RKO (cell line): ENCODE measurements around the gene ADAM30.

Source experiments
- DNase-seq: peaks from one replicate; pipeline ENCODE4 v3.0.0-alpha.2; 2016; ENCODE audit warnings: low spot score

ADAM30 gene

DNA sequence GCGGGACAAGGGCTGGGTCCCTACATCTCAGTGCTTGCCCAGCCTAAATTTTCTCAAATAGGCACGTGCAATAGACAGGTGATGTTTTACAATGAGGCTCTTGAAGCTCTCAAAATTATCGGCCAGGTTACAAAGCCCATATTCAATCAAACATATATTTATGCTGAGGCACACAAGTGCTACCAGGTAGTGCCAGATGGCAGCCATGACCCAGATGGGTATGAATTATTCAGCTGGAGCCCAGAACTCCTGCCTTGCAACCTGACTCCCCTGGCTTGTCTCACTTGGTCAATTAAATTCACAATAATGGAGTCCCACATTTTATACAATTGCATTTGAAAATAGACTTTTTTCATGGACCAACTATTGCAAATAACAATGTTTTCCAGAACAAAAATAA, 12.3 kb upstream of the ADAM30 start:
- no peak for DNase-seq

DNA sequence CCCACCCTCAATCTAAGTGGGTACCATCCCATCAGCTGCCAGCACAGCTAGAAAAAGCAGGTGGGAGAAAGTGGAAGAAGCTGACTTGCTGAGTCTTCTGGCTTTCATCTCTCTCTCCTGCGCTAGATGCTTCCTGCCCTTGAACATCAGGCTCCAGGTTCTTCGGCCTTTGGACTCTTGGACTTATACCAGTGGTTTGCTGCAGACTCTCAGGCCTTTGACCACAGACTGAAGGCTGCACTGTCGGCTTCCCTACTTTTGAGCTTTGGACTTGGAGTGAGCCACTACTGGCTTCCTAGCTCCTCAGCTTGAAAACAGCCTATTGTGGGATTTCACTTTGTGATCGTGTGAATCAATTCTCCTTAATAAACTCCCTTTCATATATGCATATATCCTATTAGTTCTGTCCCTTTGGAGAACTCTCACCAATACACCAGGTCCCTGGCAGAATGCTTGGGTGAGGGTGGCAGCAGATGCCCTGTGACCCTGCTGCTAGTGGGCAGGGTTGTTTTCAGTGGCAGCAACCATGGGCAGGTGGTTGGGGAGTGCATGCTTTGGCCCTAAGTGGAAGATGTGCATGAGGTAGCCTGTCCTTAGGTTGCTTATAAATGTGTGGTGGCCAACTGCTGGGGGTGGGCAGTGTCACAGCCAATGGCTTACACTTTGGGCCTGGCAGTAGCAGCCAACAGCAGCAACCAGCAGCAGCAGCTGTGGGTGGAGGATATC, 10.8 kb upstream of the ADAM30 start:
- DNase-seq: no peak

DNA sequence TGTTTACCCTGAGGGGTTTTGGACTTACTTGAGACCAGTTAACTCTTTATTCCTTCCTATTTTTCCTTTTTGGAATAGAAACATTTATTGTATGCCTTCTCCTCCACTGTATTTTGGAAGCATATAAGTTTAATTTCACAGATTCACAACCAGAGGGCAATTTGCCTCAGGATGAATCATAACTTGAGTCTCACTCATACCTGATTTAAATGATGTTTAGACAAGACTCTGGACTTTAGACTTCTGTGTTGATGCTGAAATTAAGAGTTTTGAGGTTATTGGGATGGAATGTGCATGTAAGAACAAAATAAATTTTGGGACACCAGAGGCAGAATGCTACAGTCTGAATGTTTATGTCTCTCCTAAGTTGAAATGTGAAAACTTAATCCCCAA, 7.1 kb upstream of the ADAM30 start:
- DNase-seq: peak; percentile 7

DNA sequence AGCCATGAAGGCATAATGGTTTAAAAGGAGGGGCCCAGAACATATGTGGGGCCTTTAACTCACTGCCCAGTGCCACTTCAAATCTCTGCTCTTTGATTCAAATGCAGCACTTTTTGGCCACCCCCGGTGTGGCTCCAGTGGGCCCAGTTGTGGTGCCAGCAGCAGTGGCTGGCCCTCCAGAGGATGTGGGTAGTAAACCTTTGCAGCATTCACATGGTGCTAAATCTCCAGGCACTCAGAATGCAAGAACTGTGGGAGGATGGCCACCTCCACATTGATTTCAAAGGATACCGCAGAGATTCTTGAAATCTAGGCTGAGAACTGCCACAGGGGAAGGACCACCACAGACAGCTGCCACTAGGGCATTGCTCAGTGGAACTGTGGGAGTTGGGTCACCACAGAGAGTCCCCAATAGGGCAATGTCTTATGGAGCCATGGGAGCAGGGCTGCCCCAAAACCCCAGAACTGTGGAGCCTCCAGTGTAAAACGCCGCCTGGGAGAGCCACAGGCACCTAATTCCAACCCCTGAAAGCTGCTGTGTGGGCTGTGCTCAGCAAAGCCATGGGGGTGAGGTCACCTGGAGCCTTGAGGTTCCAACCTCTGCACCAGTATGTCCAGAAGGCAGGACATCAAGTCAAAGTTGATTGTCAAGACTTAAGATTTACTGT, 6.6 kb upstream of the ADAM30 start:
- DNase-seq: no peak

DNA sequence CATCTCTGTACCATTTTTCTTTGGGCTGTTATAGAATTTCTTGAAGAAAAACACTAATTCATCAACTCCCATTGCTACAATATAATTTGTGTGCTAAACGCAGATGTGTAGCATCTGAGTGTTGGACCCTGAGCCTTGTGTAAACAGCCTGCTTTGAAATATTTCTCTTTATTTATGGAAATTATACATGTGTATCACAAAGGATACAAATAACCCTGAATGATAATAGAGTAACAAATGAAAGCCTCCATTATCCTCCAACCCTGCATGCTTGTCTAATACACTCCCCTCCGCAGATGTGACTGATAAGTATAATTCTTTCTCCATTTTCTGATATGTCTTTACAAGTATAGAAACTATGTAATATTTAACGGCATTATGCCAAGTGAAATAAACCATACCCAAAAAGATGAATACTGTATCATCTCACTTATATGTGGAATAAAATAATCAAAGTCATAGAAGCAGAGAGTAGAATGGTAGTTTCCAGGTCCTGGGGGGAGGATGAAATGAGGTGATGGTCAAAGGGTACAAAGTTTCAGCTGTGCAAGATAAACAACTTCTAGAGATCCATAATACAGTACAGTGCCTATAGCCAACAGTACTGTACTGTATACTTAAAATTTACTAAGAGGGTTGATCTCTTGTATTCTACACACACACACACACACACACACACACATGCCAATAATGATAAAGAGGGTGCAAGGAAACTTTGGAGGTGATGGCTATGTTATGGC, 2.8 kb upstream of the ADAM30 start:
- DNase-seq: no peak

DNA sequence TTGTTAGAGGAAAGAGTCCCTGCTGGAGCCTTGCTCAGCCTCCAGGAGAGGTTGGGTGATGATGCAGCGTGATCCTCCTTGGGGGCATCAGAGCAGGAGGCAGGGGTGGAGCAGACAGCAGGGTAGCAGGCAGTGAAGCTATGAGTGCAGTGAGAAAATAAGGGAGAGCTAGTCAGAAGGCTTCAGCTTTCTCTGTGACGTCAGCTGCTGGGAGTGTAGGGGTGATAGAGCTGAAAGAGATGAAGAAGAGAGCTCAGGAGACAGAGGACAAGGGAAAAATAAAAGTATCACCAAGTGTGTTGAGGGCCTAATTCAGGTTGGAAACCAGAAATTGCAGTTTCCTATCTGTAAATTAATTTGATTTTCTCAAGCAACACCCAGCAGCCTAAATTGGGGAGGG, 2.2 kb upstream of the ADAM30 start:
- DNase-seq: no peak

DNA sequence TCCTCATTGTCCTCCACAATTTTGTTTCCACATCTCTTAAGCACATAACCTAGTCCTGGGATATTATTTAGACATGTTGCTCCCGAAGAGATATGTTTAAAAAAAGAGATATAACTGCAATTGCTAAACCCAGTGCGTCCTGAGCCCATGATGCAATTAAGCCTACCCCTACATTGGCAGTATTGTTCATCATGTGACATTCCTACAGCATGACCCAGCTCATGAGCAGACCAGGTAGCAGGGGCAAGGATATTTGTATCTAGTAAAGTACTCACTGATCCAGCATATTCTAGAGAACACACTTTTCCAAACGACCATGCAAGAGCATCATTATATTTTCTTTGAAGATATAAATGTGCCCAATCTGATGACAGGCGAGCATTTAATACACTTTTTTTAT, 1.2 kb downstream of the ADAM30 start:
- DNase-seq: no peak

DNA sequence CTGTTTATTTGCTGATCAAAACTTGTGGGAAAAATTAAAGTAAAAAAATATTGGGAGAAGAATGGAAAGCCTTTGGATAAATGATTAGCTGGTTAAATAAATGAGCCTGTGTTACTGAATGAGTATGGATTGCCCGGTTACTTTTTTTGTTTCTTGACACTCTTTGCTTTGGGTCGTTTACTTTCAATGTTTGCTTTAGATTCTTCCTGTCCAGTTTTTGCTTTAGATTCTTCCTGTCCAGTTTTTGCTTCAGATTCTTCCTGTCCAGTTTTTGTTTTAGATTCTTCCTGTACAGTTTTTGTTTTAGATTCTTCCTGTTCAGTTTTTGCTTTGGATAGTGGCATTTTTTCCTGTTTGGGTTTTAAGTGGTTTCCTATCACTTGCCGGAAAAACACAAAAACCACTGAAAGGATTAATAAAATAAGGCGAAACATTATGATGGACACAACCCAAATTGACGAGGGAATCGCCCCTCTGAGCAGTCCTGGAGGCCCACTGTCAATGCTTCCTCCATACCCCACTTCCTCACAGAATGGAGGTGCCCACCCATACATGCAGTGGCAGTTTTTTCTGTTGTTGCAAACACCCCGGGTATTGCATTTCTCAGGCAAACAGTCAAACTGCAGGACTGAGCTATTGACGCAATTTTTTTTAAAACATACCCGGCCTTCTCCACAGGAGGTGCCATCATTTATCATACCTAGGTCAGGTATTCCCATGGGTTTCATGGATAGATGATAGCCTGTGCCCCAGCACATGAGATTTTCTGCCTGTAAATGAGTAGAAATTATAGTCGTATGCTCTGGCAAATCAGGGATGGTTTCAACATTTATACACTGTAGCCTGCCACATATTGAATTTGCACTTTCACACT, 2.3 kb downstream of the ADAM30 start:
- no peak for DNase-seq

DNA sequence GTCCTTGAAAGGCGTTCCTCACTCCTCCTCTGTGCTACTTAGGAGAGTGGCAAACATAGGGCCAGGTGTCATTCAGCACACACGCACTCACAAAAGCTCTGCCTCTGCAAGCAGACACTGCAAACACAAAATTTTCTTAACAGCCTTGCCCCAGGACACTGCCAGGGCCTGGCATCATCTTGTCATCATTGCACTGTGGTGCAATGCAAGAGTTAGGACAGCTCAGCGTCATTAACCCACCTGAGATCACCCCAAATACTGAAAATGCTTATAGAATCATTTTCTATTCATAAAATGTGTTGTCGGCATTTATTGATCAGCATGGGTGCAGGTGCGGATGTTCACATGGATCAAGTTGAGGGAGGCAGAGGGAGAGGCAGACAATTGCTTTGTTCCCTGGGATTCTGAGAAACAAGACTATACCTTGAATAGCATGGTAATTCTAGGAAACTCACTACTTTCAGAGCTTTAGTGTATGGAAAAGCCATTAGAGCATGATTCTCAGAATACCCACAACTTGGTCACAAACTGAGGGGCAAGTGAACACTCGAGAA, 3.0 kb downstream of the ADAM30 start:
- DNase-seq: no peak

DNA sequence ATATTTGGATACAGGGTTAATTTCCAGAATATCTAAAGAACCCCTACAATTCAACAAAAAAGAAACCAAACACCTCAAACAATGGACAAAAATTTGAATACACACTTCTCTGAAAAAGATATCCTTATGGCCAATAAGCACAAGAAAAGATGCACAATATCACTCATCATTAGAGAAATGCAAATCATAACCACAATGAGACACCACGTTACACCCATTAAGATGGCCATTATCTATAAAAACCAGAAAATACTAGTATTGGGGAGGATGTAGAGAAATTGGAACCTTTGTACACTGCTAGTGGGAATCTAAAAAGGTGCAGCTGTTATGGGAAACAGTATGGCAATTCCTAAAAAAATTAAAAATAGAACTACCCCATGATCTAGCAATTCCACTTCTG, 4.9 kb downstream of the ADAM30 start:
- DNase-seq: no peak

DNA sequence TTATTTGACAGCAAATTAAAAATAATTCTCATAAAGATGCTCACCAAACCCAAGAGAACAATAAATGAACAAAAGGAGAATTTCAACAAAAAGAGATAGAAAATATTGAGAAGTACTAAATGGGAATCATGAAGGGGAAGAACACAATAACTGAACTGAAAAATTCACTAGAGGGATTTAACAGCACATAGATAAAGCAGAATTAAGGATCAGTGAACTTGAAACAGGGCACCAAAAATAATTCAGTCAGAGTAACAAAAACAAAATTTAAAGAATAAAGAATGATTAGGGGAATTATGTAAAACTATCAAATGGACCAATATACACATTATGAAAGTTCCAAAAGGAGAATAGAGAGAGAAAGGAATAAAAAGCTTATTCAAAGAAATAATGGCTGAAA, 7.8 kb downstream of the ADAM30 start:
- no peak for DNase-seq

DNA sequence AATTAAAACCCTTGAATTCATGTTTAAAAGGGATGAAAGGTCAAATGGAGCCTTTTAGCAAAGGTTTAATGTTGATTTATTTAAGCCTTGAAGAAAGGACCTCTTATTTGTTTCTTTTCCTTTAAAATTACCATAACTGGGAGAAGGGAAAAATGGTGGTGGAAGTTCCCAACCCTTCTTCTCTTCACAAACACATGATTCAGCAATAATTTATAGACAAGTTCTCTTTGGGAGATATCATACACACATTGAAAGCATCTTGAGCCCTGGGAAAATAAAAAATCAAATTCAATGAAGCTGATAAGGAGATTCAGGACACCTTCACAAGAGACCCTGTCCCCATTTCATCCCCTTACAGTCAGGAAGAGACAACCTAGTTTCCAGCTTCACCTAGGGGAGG, 8.9 kb downstream of the ADAM30 start:
- no peak for DNase-seq

DNA sequence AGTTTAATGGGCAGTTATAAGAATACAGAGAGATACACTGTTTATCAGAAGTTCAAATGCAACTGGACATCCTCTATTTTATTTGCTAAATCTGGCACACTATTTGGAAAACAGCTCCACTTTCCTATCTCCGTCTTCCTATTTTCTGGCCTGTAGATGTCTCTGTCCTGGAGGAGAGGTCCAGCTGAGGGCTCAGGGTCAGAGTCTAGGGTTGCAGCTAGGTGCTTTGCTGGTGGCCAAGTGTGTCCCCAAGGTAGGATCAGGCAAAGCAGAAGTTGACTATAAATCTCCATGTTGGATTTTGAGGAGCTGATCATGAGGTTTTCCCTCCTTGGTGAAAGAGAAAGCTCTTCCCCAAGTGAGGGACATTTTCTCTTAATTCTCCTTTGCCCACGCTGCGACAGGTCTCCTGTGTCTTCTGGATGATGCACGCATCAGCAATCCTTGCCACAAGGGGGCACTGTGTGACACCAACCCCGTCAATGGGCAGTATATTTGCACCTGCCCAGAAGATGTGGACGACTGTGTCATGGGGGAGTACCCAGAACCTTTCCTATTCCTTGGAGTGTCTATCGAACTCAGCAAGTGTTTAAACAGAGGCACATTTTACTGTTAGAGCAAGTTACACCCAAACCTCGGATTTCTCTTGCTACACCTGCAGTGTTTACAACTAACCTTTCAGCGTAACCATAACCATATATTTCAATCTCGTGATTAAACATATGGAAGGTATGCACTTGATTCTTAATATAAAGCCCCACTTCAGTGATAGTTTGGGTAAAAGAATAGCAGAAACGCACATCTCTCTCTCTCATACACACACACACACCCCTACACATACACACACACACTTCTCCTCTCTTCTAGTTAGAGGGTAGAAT, 10.2 kb downstream of the ADAM30 start:
- no peak for DNase-seq

DNA sequence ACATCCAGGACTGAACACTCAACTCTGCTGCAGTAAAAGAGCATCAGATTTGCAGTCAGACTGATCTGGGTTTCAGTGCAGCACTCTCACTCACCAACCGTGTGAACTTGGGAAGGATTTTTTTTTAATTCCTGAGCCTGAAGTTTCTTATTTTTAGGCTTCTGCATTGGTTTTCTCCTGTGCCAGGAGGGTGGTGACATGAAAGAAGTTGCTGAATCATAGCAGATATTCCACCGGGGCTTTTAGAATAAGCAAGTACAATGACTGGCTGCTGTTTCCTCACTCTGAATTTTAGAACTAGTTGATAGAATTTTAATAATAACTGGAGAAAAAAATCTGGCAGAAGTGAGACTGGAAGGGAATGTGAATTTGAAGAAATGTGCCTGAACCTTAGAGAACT, 11.6 kb downstream of the ADAM30 start:
- no peak for DNase-seq

DNA sequence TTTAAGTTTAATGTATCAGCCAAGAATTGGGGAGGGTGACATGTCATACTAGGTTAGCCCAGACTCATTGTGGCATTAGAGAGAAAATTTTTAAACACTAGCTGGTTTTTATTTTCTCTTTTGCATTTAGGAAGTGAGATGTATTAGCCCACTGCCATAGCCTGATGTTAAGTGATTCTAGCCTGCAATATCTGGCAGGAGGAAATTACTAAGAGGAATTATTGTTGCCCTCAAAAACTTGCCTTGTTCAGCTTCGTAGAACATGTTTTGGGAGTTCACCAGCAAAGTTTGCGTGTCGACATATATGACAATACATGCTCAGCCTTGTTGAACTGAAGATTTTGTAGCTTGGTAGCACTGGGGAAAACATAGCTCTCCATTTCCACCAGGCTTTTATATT, 12.5 kb downstream of the ADAM30 start:
- DNase-seq: no peak

DNA sequence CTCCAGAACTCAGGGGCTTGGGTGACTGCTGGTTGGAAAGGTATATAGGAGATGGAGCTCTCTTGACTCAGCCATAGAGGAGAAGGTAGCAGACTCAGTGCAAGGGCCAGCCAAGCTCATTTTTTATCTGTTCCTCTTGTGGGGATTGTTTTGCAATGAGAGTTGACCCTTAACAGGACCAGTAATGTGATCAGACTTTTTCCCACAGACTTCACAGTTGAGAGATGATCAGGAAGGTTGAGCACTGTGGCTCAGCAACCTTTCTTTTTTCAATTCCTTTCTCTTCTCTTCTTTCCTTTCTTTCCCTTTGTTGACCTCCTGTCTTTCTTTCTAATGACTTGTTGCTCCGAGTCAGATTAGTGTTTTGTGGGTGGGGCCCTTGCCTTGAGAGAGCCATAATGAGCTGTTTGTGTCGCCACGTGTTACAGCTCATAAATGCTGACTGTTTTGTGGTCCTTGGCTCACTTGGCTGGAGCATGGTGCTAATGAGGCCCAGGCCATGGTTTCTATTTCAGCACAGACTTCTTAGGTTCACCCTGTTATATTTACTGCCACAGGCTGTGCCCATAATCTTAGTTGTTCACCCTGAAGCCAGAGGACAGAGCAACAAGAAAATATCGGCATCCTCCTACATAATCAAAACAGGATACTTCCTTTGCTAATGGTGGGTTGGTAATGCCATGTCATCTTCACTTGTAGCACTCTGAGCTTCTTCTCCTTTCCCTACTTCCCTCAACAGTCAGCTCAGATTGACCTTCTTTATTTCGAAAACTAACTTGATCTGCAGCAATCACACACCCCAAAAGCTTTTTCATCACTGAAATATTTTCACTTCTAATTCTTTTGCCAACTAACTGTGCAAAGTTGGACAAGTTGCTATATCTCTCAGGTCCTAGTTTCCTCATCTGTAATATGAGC, 13.9 kb downstream of the ADAM30 start:
- DNase-seq: no peak

DNA sequence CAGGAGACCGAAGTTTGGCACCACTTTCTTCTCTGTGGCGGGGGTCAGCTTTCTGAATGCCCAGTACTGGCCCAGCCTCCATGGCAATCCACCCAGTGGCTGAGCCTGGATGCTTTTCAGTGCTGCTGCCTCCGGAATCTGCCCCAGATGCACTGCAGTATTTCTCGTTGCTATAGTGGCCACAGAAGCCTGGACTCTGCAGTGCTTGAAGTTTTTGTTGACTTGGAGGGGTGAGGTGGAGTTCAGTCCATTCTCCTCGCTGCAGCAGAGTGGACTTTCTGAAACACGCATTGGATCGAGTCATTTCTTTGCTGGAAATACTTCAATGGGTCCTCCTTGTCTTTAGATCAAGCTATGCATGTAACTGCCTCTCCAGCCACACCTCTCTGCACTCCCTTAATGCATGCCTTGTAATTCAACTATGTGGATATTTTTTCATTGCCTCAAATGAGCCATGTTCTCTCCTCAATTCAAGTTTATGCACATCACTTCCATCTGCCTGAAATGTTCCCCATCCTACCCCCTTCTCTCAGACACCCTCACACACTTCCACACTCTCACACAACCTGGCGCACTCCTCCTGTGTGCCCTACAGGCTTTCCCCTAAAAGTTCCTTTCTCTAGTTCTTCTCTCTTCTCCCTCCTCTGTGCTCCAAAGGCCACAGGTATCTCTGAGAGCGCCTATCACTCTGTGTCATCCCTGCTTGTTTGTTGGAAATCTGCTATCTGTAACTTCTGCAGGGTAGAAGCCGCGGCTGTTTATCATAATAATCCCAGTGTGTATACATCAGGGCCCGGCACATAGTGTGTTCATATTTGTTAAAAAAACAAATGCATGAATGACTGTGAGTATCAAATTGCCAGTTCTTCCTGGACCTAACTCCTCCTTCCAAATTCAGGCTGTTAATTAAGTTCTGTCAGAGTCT, 16.5 kb downstream of the ADAM30 start:
- DNase-seq: no peak

DNA sequence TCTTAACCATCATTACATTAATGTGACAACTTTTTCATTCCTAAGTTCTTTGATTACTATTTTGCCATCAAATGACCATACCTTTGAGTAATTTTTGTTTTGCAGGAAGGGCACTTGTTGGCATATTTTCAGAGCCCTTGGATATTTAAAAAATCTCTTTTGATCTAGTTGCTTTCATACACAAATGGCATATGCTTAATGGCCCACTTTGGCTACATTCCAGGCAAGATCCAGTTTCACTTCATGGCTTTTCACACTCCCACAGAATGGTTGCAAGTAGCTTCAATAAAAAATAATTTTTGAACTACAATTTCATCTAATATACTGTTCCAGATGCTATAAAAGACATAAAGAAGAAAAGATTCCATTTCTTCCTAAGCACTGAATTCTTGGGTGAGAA, 18.1 kb downstream of the ADAM30 start:
- no peak for DNase-seq

DNA sequence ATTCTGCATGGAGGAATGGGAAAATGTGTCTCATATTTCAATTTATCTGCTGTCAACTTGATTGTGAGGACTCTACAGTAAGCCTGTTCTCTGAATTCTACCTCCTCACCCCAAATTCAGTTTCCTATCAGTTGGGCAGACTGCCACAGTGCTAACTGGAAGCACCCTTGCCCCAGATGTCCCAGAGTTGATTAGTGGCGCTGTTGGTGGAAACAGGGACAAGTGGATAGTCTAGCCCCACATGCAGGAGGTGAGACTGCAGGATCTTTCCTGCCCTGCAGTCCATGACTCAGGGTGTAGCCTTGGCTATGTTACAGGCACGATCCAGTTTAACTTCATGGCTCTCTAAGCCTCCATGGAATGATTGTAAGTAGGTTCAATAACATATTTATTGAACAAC, 22.1 kb downstream of the ADAM30 start:
- DNase-seq: no peak
